Gastrocnemius medialis (tissue), 4 donors: ENCODE measurements around the gene HDAC5.
A peak's percentile ranks its signal among the peaks of the same experiment; 100 is the strongest.

Source experiments
- CTCF ChIP-seq, 5 experiments: fragments of 450-650 bp in 3 of 5; fragments of 200-600 bp in 2 of 5; sonication (generic) in 2 of 5; IDR thresholded peaks in 4 of 5; conservative IDR thresholded peaks in 1 of 5; 1 replicate in 4 of 5; 2 replicates in 1 of 5; pipeline ENCODE4 v1.5.1; 2016 to 2019; ENCODE audit warnings: antibody characterized with exemption in 5 of 5, mild to moderate bottlenecking in 3 of 5, moderate library complexity in 3 of 5
- POLR2A ChIP-seq, 2 donors: fragments of 450-650 bp; IDR thresholded peaks; one replicate each; pipeline ENCODE4 v1.6.1; 2017; ENCODE audit warnings: antibody characterized with exemption in 2 of 2, mild to moderate bottlenecking in 2 of 2, moderate library complexity in 2 of 2

- TF ChIP-seq CTCF (IDR thresholded peaks at IDR 0.05 in 4 of 5, conservative IDR thresholded peaks at IDR 0.05 in 1 of 5) = peak in 2 of 5 experiments; percentile 20 to 40
- TF ChIP-seq POLR2A (IDR thresholded peaks at IDR 0.05) = no peak
These were observed 39.3 kb downstream of the HDAC5 start for GRCh38 chr17:44084131-44084538.
